Ascending aorta (tissue), 2 donors: Measurements from ENCODE around the gene PTPRN2. TPM values are rescaled to one million over a fixed set of nuclear protein-coding genes. Genes with fewer than 3 reads are reported as not detected.
"Not testable (repeated sequence)": the region's sequence is repeated elsewhere in the genome, so short reads cannot be mapped to it uniquely, and the experiment has no call there.

Experiments
- DNase-seq, 2 donors: peaks; one replicate each; pipeline ENCODE4 v3.0.0-alpha.2; 2019; ENCODE audit warnings: low spot score in 2 of 2
- H3K27ac ChIP-seq, 2 donors: fragments of 200-600 bp; sonication (generic); one replicate each; pipeline ENCODE4 v1.5.1; 2016 to 2017; ENCODE audit warnings: mild to moderate bottlenecking in 1 of 2
- H3K27me3 ChIP-seq: fragments of 200-600 bp; sonication (generic); one replicate; pipeline ENCODE4 v1.5.1; 2017
- H3K36me3 ChIP-seq, 2 donors: fragments of 200-600 bp; sonication (generic); one replicate each; pipeline ENCODE4 v1.5.1; 2016
- H3K4me1 ChIP-seq, 2 donors: fragments of 200-600 bp; sonication (generic); one replicate each; pipeline ENCODE4 v1.5.1; 2016 to 2017; ENCODE audit warnings: mild to moderate bottlenecking in 1 of 2
- H3K4me3 ChIP-seq, 2 donors: fragments of 200-600 bp; sonication (generic); one replicate each; pipeline ENCODE4 v1.5.1; 2016 to 2017; ENCODE audit warnings: mild to moderate bottlenecking in 1 of 2
- H3K9me3 ChIP-seq, 2 donors: fragments of 200-600 bp; sonication (generic); one replicate each; pipeline ENCODE4 v1.5.1; 2016
- CTCF ChIP-seq, 3 experiments: fragments of 200-600 bp in 2 of 3; fragments of 450-650 bp in 1 of 3; sonication (generic) in 2 of 3; IDR thresholded peaks; one replicate each; pipeline ENCODE4 v1.5.1; 2016 to 2019; ENCODE audit warnings: antibody characterized with exemption in 3 of 3, mild to moderate bottlenecking in 1 of 3, moderate library complexity in 1 of 3
- intact Hi-C: fragments of 100-400 bp; cut with DNase I; formaldehyde crosslinking; loops from one replicate; pipeline ENCODE4 v1.15.1; 2023
- total RNA-seq: library from RNA; depleted of rRNA; stranded (reverse); fragments of >200 nt; gene quantifications from one replicate; pipeline ENCODE4 v1.1.0, GENCODE V29; 2016

Gene PTPRN2
- total RNA-seq, 1 donor from 2014 or later: 7.3 TPM

- no peaks in the 10 kb centered on the region for H3K36me3 ChIP-seq
- DNase-seq: no peak
- H3K9me3 ChIP-seq: peaks cover 0 to 3% of the 10 kb centered on the region in 2 donors
- intact Hi-C loops: no loop called here
- no peak overlapping the region for H3K4me3 ChIP-seq
- no peak overlapping the region for H3K27ac ChIP-seq
- H3K27me3 ChIP-seq: no peaks in the 10 kb centered on the region
- no peaks in the 10 kb centered on the region for H3K4me1 ChIP-seq
- TF ChIP-seq CTCF (IDR thresholded peaks at IDR 0.05): no peak
Observed at GRCh38 chr7:158227258-158227984, 360.2 kb downstream of the PTPRN2 start.

GRCh38 chr7:158216198-158216597, 371.4 kb downstream of the PTPRN2 start:
- H3K27me3 ChIP-seq: no peaks in the 10 kb centered on the region
- H3K9me3 ChIP-seq: peaks cover 0 to 7% of the 10 kb centered on the region in 2 donors
- intact Hi-C loops: no loop called here
- no peak overlapping the region for H3K4me3 ChIP-seq
- DNase-seq: no peak
- no peaks in the 10 kb centered on the region for H3K36me3 ChIP-seq
- no peaks in the 10 kb centered on the region for H3K4me1 ChIP-seq
- TF ChIP-seq CTCF (IDR thresholded peaks at IDR 0.05): no peak
- no peak overlapping the region for H3K27ac ChIP-seq

- intact Hi-C loops: no loop called here
- peaks cover 0 to 4% of the 10 kb centered on the region in 2 donors for H3K9me3 ChIP-seq
- no peak for DNase-seq
- no peaks in the 10 kb centered on the region for H3K27me3 ChIP-seq
- no peaks in the 10 kb centered on the region for H3K4me1 ChIP-seq
- TF ChIP-seq CTCF (IDR thresholded peaks at IDR 0.05): no peak
- H3K4me3 ChIP-seq: no peak overlapping the region
- H3K27ac ChIP-seq: no peak overlapping the region
- H3K36me3 ChIP-seq: no peaks in the 10 kb centered on the region
Observed at GRCh38 chr7:158209435-158209834, 378.2 kb downstream of the PTPRN2 start.

- Histone ChIP-seq H3K9me3 (peaks cover 0 to 4% of the 10 kb centered on the region in 2 donors), H3K4me3 (no peak overlapping the region), H3K36me3 (no peaks in the 10 kb centered on the region), H3K4me1 (no peaks in the 10 kb centered on the region), H3K27me3 (no peaks in the 10 kb centered on the region), H3K27ac (no peak overlapping the region)
- no peak for DNase-seq
- no peak for TF ChIP-seq CTCF (IDR thresholded peaks at IDR 0.05)
- intact Hi-C loops: no loop called here
Observed at GRCh38 chr7:158206341-158206740, 381.3 kb downstream of the PTPRN2 start.

GRCh38 chr7:158204453-158204852, 383.2 kb downstream of the PTPRN2 start:
- Histone ChIP-seq H3K9me3 (no peaks in the 10 kb centered on the region), H3K36me3 (no peaks in the 10 kb centered on the region), H3K4me3 (no peak overlapping the region), H3K4me1 (no peaks in the 10 kb centered on the region), H3K27me3 (no peaks in the 10 kb centered on the region), H3K27ac (no peak overlapping the region)
- TF ChIP-seq CTCF (IDR thresholded peaks at IDR 0.05): no peak
- intact Hi-C loops: no loop called here
- DNase-seq: no peak

GRCh38 chr7:158203948-158204347, 383.7 kb downstream of the PTPRN2 start:
- not testable (repeated sequence) for H3K9me3 ChIP-seq, H3K27me3 ChIP-seq, DNase-seq

More at GRCh38 chr7:158203948-158204347, 383.7 kb downstream of the PTPRN2 start:
- H3K36me3 ChIP-seq, intact Hi-C loops, H3K4me3 ChIP-seq, H3K4me1 ChIP-seq, H3K27ac ChIP-seq: not testable (repeated sequence)
